ENCODE data around the gene THRSP. TPM values are rescaled to one million over a fixed set of nuclear protein-coding genes. Genes with fewer than 3 reads are reported as not detected.

Gene THRSP
- polyA plus RNA-seq, 1 of the 3 experiments (the other 2 are of a cell fraction): not detected

- WGBS (ENCODE audit: low lambda C conversion rate): 72% methylated on average over 2 of the region's 2 CpGs
- Histone ChIP-seq H3K9ac (no peak overlapping the region), H3K9me2 (no peaks in the 10 kb centered on the region), H3K79me2 (ENCODE audit: insufficient read depth) (no peaks in the 10 kb centered on the region), H3K4me2 (no peak overlapping the region), H3K36me3 (replicated peaks in 1 of 2; ENCODE audit: control insufficient read depth in 1 of 2, insufficient read depth in 2 of 2, low read length in 1 of 2) (peaks cover 31 to 50% of the 10 kb centered on the region in 2 experiments), H3K9me3 (no peaks in the 10 kb centered on the region), H4K20me1 (ENCODE audit: insufficient read depth) (no peaks in the 10 kb centered on the region), H3F3A (replicated peaks; ENCODE audit: insufficient read depth) (no peaks in the 10 kb centered on the region), H3K4me1 (ENCODE audit: control insufficient read depth in 1 of 2, insufficient read depth in 2 of 2, low read depth in 1 of 2, low read length in 1 of 2) (no peaks in the 10 kb centered on the region; a peak in 1 of 4 replicates), H2AFZ (ENCODE audit: low read depth) (no peak overlapping the region), H3K27ac (ENCODE audit: low read depth in 2 of 2, low read length in 1 of 2) (peak overlapping the region in 1 of 2 experiments; percentile 6; a peak in 1 of 4 replicates), H3K4me3 (ENCODE audit: low read depth in 2 of 2, low read length in 1 of 2) (no peak overlapping the region), H3K27me3 (ENCODE audit: insufficient read depth) (no peaks in the 10 kb centered on the region)
- TF ChIP-seq JUND (IDR thresholded peaks at IDR 0.05) (no peak), SIN3A (IDR thresholded peaks at IDR 0.05; ENCODE audit: borderline replicate concordance, low read depth, low read length) (no peak), ZBTB33 (IDR thresholded peaks at IDR 0.05; ENCODE audit: borderline replicate concordance, low read depth) (no peak), EZH2phosphoT487 (IDR thresholded peaks at IDR 0.05; ENCODE audit: borderline replicate concordance, low read depth) (no peak), CTCF (IDR thresholded peaks at IDR 0.05) (no peak), FOXJ3 (CRISPR knock-in tag; IDR thresholded peaks at IDR 0.05) (no peak), TEAD4 (IDR thresholded peaks at IDR 0.05; ENCODE audit: borderline replicate concordance, insufficient read depth) (no peak), ELF1 (IDR thresholded peaks at IDR 0.05) (no peak), FOSL2 (IDR thresholded peaks at IDR 0.05; ENCODE audit: borderline replicate concordance, low read depth) (no peak)
- DNase-seq: no peak
- CTCF ChIA-PET: interaction anchor here (0.6 to 1.6 kb wide), 2 partner anchors 454 to 606 kb away, joined by 3 read pairs; no protein-coding TSS in a partner anchor
- POLR2A ChIA-PET: interaction anchor here (0.6 kb wide), 1 partner anchor 29 kb away, joined by 3 read pairs; the partner anchor contains the start of gene ALG8
These were observed 47.2 kb downstream of the THRSP start for GRCh38 chr11:78110830-78111229.

- POLR2A ChIA-PET: no interaction called here
- 78% methylated on average over 2 of the region's 2 CpGs for WGBS (ENCODE audit: low lambda C conversion rate)
- Histone ChIP-seq H3F3A (replicated peaks; ENCODE audit: insufficient read depth) (no peaks in the 10 kb centered on the region), H2AFZ (ENCODE audit: low read depth) (no peak overlapping the region), H3K4me1 (ENCODE audit: control insufficient read depth in 1 of 2, insufficient read depth in 2 of 2, low read depth in 1 of 2, low read length in 1 of 2) (no peaks in the 10 kb centered on the region; a peak in 1 of 4 replicates), H3K27ac (ENCODE audit: low read depth in 2 of 2, low read length in 1 of 2) (no peak overlapping the region), H3K9me3 (no peaks in the 10 kb centered on the region), H4K20me1 (ENCODE audit: insufficient read depth) (no peaks in the 10 kb centered on the region), H3K4me2 (no peak overlapping the region), H3K9ac (no peak overlapping the region), H3K4me3 (ENCODE audit: low read depth in 2 of 2, low read length in 1 of 2) (no peak overlapping the region), H3K79me2 (ENCODE audit: insufficient read depth) (no peaks in the 10 kb centered on the region), H3K27me3 (ENCODE audit: insufficient read depth) (no peaks in the 10 kb centered on the region), H3K9me2 (no peaks in the 10 kb centered on the region), H3K36me3 (replicated peaks in 1 of 2; ENCODE audit: control insufficient read depth in 1 of 2, insufficient read depth in 2 of 2, low read length in 1 of 2) (peaks cover 31 to 50% of the 10 kb centered on the region in 2 experiments)
- CTCF ChIA-PET: interaction anchor here (0.6 kb wide), 1 partner anchor 607 kb away, joined by 3 read pairs; no protein-coding TSS in a partner anchor
- TF ChIP-seq RAD21 (IDR thresholded peaks at IDR 0.05; ENCODE audit: low read length) (no peak), EZH2phosphoT487 (IDR thresholded peaks at IDR 0.05; ENCODE audit: borderline replicate concordance, low read depth) (no peak), TCF12 (IDR thresholded peaks at IDR 0.05) (no peak), IRF3 (IDR thresholded peaks at IDR 0.05; ENCODE audit: low read depth, low read length) (no peak), USF1 (IDR thresholded peaks at IDR 0.05; ENCODE audit: borderline replicate concordance, low read depth) (no peak), FOXM1 (IDR thresholded peaks at IDR 0.05; ENCODE audit: low read depth) (no peak), ZBTB33 (IDR thresholded peaks at IDR 0.05; ENCODE audit: borderline replicate concordance, low read depth) (no peak), NRF1 (IDR thresholded peaks at IDR 0.05; ENCODE audit: low read depth, low read length) (no peak), CHD2 (IDR thresholded peaks at IDR 0.05; ENCODE audit: low read length, partially characterized antibody) (no peak), ELF1 (IDR thresholded peaks at IDR 0.05) (no peak), RCOR1 (IDR thresholded peaks at IDR 0.05; ENCODE audit: low read length) (no peak), PBX3 (IDR thresholded peaks at IDR 0.05) (no peak), FOXJ3 (CRISPR knock-in tag; IDR thresholded peaks at IDR 0.05) (no peak)
- DNase-seq: no peak
These were observed 47.6 kb downstream of the THRSP start for GRCh38 chr11:78111298-78111697.

Data from SK-N-SH (cell line).